Measurements from ENCODE around the gene SPEN. TPM values are rescaled to one million over a fixed set of nuclear protein-coding genes. Genes with fewer than 3 reads are reported as not detected.

SPEN gene
- total and polyA plus RNA-seq, 9 of the 15 experiments (the other 6 are each of a cell fraction or from before 2014, with no cell fraction given) = 5.7 to 87.5 (median 27.2) TPM

- TF ChIP-seq ZBTB49 (CRISPR knock-in tag; IDR thresholded peaks at IDR 0.05; ENCODE audit: borderline replicate concordance) (no peak), FOSL1 (tag; conservative IDR thresholded peaks at IDR 0.05) (peak; percentile 78), TCF3 (CRISPR knock-in tag; IDR thresholded peaks at IDR 0.05) (no peak), NEUROD1 (IDR thresholded peaks at IDR 0.05; ENCODE audit: borderline replicate concordance, low read depth, low read length, partially characterized antibody) (peak; percentile 30), ZNF609 (CRISPR knock-in tag; IDR thresholded peaks at IDR 0.05; ENCODE audit: borderline replicate concordance) (0 out of 2 replicates have a peak, but pooled peaks have one; percentile 52), ETV1 (tag; conservative IDR thresholded peaks at IDR 0.05; ENCODE audit: low read depth) (no peak), MECOM (CRISPR knock-in tag; IDR thresholded peaks at IDR 0.05) (peak; percentile 60; the same call in 1 of the 2 replicates), TOE1 (IDR thresholded peaks at IDR 0.05; ENCODE audit: borderline replicate concordance) (no peak), TOE1 (CRISPR knock-in tag; IDR thresholded peaks at IDR 0.05; ENCODE audit: borderline replicate concordance, low read depth) (0 out of 2 replicates have a peak, but pooled peaks have one; percentile 33), USF1 (CRISPR knock-in tag; IDR thresholded peaks at IDR 0.05) (no peak), E2F5 (CRISPR knock-in tag; IDR thresholded peaks at IDR 0.05) (peak; percentile 82; the same call in 1 of the 2 replicates), BCOR (IDR thresholded peaks at IDR 0.05) (0 out of 2 replicates have a peak, but pooled peaks have one; percentile 22), UBTF (IDR thresholded peaks at IDR 0.05; ENCODE audit: borderline replicate concordance in 1 of 2, low read depth in 2 of 2, low read length in 2 of 2) (no peak), CGGBP1 (CRISPR knock-in tag; IDR thresholded peaks at IDR 0.05) (no peak), NFYB (IDR thresholded peaks at IDR 0.05; ENCODE audit: extremely low read depth, insufficient read length) (no peak)
Measured at GRCh38 chr1:15950763-15951295, 103.3 kb downstream of the SPEN start (continued).

Measured in K562 (cell line).